Activated B cell treated with CpG ODN at 0.5 μM for 24 hours (primary cell): ENCODE results near the gene C19orf85. TPM values are rescaled to one million over a fixed set of nuclear protein-coding genes. Genes with fewer than 3 reads are reported as not detected.

Experiments used
- ATAC-seq: fragments of 200-7000 bp; cut with Tn5 transposase; one replicate; pipeline ENCODE4 v1.10.0; 2021; ENCODE audit warnings: low read depth, mild to moderate bottlenecking, moderate library complexity
- CTCF ChIA-PET: fragments of 350-600 bp; sonication (Branson Sonifier 250); formaldehyde crosslinking; loops from one replicate; lab custom pipeline; 2021; ENCODE audit warnings: antibody characterized with exemption; lab: Charles Lee
- POLR2A ChIA-PET: fragments of 350-600 bp; sonication (Branson Sonifier 250); formaldehyde crosslinking; loops from one replicate; lab custom pipeline; 2021; ENCODE audit warnings: antibody characterized with exemption; lab: Charles Lee
- DNase-seq: peaks from one replicate; pipeline ENCODE4 v3.0.0; 2022
- H3K27ac Mint-ChIP-seq: one replicate; pipeline ENCODE4 v1.8.0; 2020; ENCODE audit warnings: mixed read lengths
- H3K27me3 Mint-ChIP-seq: one replicate; pipeline ENCODE4 v1.8.0; 2021; ENCODE audit warnings: mixed read lengths
- H3K36me3 Mint-ChIP-seq: one replicate; pipeline ENCODE4 v1.8.0; 2021; ENCODE audit warnings: low read depth, mixed read lengths
- H3K4me1 Mint-ChIP-seq: one replicate; pipeline ENCODE4 v1.8.0; 2021; ENCODE audit warnings: mixed read lengths
- H3K4me3 Mint-ChIP-seq: one replicate; pipeline ENCODE4 v1.8.0; 2020; ENCODE audit warnings: mild to moderate bottlenecking, mixed read lengths
- H3K9me3 Mint-ChIP-seq: one replicate; pipeline ENCODE4 v1.8.0; 2020; ENCODE audit warnings: mixed read lengths
- CTCF ChIP-seq: fragments of 200-600 bp; IDR thresholded peaks from one replicate; pipeline ENCODE4 v1.8.0; 2022; ENCODE audit warnings: antibody characterized with exemption, mild to moderate bottlenecking
- intact Hi-C: fragments of 100-400 bp; cut with micrococcal nuclease; formaldehyde crosslinking; loops from one replicate; pipeline ENCODE4 v1.15.1; 2024
- total RNA-seq: library from RNA; stranded (reverse); gene quantifications from 2 replicates; pipeline ENCODE4 v1.2.3, GENCODE V29; 2022

Gene C19orf85
- total RNA-seq, 1 donor from 2014 or later, result not detected

DNA sequence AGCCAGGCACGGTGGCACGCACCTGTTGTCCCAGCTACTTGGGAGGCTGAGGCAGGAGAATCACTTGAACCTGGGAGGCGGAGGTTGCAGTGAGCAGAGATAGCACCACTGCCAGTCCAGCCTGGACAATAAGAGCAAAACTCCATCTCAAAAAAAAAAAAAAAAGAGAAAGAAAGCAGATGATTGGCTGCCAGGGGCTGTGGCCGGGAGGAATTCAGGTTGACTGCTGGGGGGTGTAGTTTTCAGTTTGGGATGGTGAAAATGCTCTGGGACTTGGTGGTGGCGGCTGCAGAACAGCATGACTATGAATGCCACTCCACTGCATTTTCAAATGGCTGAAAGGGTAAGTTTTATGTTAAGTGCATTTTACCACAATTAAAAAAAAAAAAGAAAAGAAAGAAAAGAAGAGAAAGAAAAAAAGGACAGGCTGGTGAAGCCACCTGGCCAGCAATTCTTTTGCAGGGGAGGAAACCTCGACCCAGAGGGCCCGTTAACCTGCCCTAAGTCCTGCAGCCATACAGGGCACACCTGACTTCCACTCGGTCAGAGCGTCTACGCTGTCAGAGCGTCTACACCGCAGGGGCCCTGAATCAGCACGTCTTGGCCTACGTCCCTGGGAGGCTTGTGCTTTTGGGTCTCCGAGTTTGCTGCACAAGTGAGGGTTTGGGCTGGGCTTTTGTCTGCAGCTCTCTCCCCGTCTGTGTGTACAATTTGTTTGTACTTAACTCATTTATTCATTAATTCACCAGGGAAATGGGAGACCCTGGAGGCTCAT is 6.7 kb downstream of the C19orf85 start:
- CTCF ChIA-PET, result interaction anchor here (1.9 kb wide), 1 partner anchor 10 kb away, joined by 6 read pairs; no protein-coding TSS in a partner anchor
- ATAC-seq, result no peak
- Mint-ChIP-seq H3K27ac (no peak overlapping the region), H3K36me3 (peaks cover 15% of the 10 kb centered on the region), H3K4me1 (peaks cover 32% of the 10 kb centered on the region), H3K27me3 (peaks cover 7% of the 10 kb centered on the region), H3K9me3 (no peaks in the 10 kb centered on the region), H3K4me3 (no peak overlapping the region)
- TF ChIP-seq CTCF, result no peak
- POLR2A ChIA-PET, result no interaction called here
- intact Hi-C loops, result no loop called here
- DNase-seq, result no peak

DNA sequence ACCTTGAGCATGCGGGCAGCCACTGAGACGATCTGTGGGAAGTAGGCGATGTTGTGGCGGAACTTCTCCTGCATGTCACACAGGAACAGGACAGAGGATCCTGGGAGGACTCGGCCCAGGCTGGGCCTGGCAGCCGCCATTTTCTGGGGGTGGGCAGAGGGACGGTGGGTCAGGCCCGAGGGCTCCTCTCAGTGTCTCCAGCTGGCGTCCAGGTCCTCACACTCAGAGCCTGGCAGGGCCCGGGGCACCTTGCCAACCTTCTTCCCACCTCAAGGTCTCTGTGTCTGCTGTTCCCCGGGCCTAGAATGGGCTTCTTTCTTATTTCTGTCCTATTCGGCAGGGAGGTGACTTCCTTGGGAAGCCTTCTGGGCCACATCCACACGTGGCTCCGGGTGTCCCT is 8.2 kb downstream of the C19orf85 start:
- Mint-ChIP-seq H3K4me1 (peaks cover 30% of the 10 kb centered on the region), H3K9me3 (no peaks in the 10 kb centered on the region), H3K27me3 (peaks cover 9% of the 10 kb centered on the region), H3K27ac (no peak overlapping the region), H3K4me3 (no peak overlapping the region), H3K36me3 (peaks cover 14% of the 10 kb centered on the region)
- intact Hi-C loops, result no loop called here
- CTCF ChIA-PET, result no interaction called here
- no peak for TF ChIP-seq CTCF
- POLR2A ChIA-PET, result no interaction called here
- ATAC-seq (no peak), DNase-seq (no peak)

DNA sequence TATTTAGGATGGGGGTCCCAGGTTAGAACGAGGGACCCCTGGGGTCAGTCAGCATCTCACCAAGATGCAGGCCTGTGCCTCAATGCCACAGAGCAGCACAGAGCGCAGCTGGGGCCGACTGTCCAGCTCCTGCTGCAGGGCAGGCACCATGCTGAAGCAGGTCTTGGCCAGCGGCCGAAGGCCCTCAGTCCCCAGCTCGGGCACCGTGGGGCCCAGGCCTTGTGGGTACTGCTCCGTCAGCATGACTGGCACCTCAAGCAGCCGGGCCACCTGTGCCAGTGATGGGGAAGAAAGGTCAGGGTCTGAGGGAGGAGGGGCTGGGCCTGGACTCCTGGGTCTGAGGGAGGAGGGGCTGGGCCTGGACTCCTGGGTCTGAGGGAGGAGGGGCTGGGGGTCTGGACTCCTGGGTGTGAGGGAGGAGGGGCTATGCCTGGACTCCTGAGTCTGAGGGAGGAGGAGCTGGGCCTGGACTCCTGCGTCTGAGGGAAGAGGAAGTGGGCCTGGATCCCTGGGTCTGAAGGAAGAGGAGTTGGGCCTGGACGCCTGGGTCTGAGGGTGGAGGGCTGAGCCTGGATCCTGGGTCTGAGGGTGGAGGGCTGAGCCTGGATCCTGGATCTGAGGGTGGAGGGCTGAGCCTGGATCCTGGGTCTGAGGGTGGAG is 8.8 kb downstream of the C19orf85 start:
- DNase-seq, result no peak
- H3K4me3 Mint-ChIP-seq, result no peak overlapping the region
- CTCF ChIA-PET, result no interaction called here
- POLR2A ChIA-PET, result no interaction called here
- no peak overlapping the region for H3K27ac Mint-ChIP-seq
- intact Hi-C loops, result no loop called here
- TF ChIP-seq CTCF, result no peak
- ATAC-seq, result no peak
- H3K9me3 Mint-ChIP-seq, result no peaks in the 10 kb centered on the region
- H3K4me1 Mint-ChIP-seq, result peaks cover 29% of the 10 kb centered on the region
- H3K27me3 Mint-ChIP-seq, result peaks cover 11% of the 10 kb centered on the region
- peaks cover 14% of the 10 kb centered on the region for H3K36me3 Mint-ChIP-seq

GRCh38 chr19:55454787-55455243 is 9.7 kb downstream of the C19orf85 start:
- ChIA-PET POLR2A (no interaction called here), CTCF (no interaction called here)
- H3K9me3 Mint-ChIP-seq, result no peaks in the 10 kb centered on the region
- H3K4me1 Mint-ChIP-seq, result peaks cover 20% of the 10 kb centered on the region
- no peak for DNase-seq
- H3K27me3 Mint-ChIP-seq, result peaks cover 11% of the 10 kb centered on the region
- TF ChIP-seq CTCF, result no peak
- H3K4me3 Mint-ChIP-seq, result no peak overlapping the region
- no peak overlapping the region for H3K27ac Mint-ChIP-seq
- peaks cover 14% of the 10 kb centered on the region for H3K36me3 Mint-ChIP-seq
- intact Hi-C loops, result loop anchor here (1.0 kb wide), 1 partner anchor 314 kb away; no protein-coding TSS in a partner anchor
- peak; percentile 58 for ATAC-seq
